Umbilical cord (tissue), 2 donors: ENCODE results near the gene OSBPL3. TPM values are rescaled to one million over a fixed set of nuclear protein-coding genes. Genes with fewer than 3 reads are reported as not detected.
A peak's percentile ranks its signal among the peaks of the same experiment; 100 is the strongest.

Experiments
- DNase-seq: peaks from one replicate; pipeline ENCODE4 v3.0.0-alpha.2; 2015; ENCODE audit warnings: low spot score
- total RNA-seq: library from RNA; depleted of rRNA; stranded (reverse); fragments of >200 nt; gene quantifications from one replicate; pipeline ENCODE4 v1.2.3, GENCODE V29; 2014; ENCODE audit warnings: low replicate concordance; ENCODE audit not compliant: insufficient read depth

OSBPL3 gene
- total RNA-seq, 1 donor from 2014 or later: 24.6 TPM

GRCh38 chr7:24764972-24765744 lies 214.8 kb downstream of the OSBPL3 start:
- peak; percentile 32 for DNase-seq

GRCh38 chr7:24764011-24764410 lies 216.0 kb downstream of the OSBPL3 start:
- no peak for DNase-seq

GRCh38 chr7:24763303-24763901 lies 216.6 kb downstream of the OSBPL3 start:
- no peak for DNase-seq

GRCh38 chr7:24762771-24763170 lies 217.2 kb downstream of the OSBPL3 start:
- no peak for DNase-seq

GRCh38 chr7:24760968-24761367 lies 219.0 kb downstream of the OSBPL3 start:
- DNase-seq: no peak

GRCh38 chr7:24757353-24758275 lies 222.4 kb downstream of the OSBPL3 start, which contains the start of gene GSDME:
Gene GSDME (minus strand): TSS chr7:24757464. CDS start chr7:24749774, 7,690 bp downstream.
- peak; percentile 83 for DNase-seq

GRCh38 chr7:24756545-24757352 lies 223.2 kb downstream of the OSBPL3 start:
- peak; percentile 69 for DNase-seq

- DNase-seq: peak; percentile 18
Measured at GRCh38 chr7:24755541-24756407, 224.2 kb downstream of the OSBPL3 start.

GRCh38 chr7:24754906-24755506 lies 225.0 kb downstream of the OSBPL3 start:
- no peak for DNase-seq

- no peak for DNase-seq
Measured at GRCh38 chr7:24752073-24752800, 227.7 kb downstream of the OSBPL3 start.

GRCh38 chr7:24751484-24751883 lies 228.5 kb downstream of the OSBPL3 start:
- DNase-seq: no peak

- DNase-seq: no peak
Measured at GRCh38 chr7:24750441-24751055, 229.4 kb downstream of the OSBPL3 start.

GRCh38 chr7:24748521-24748920 lies 231.5 kb downstream of the OSBPL3 start:
- no peak for DNase-seq

Other genes starting within 250 kb of the OSBPL3 start
- gene GSDME, start 222.7 kb downstream of the OSBPL3 start, total RNA-seq: 31.8 TPM
- 23.1 TPM for gene CYCS, start 145.1 kb upstream of the OSBPL3 start, total RNA-seq
- gene NPVF, start 248.3 kb upstream of the OSBPL3 start, total RNA-seq: 1.2 TPM